Measurements from ENCODE around the gene CCDC160. TPM values are rescaled to one million over a fixed set of nuclear protein-coding genes. Genes with fewer than 3 reads are reported as not detected.

Gene CCDC160
- total RNA-seq (ENCODE audit: unreplicated experiment): 0.69 TPM
- long read RNA-seq, partial matches to known transcripts: 0 of 2 reads
- long read RNA-seq, other reads (novel, unspliced or antisense): 1 of 2 reads

GRCh38 chrX:134236626-134237614 lies at the start of gene CCDC160:
TSS of gene CCDC160 (plus strand) at chrX:134237182. CDS start at chrX:134244801, 7,619 bp downstream.
- no peaks in the 10 kb centered on the region for H3K36me3 Mint-ChIP-seq (ENCODE audit: unreplicated experiment)

GRCh38 chrX:134191281-134191680 lies 45.7 kb upstream of the CCDC160 start:
- no peak for TF ChIP-seq CTCF (IDR thresholded peaks at IDR 0.05; ENCODE audit: partially characterized antibody, unreplicated experiment)
- Mint-ChIP-seq H3K9me3 (ENCODE audit: unreplicated experiment) (no peaks in the 10 kb centered on the region), H3K27ac (ENCODE audit: unreplicated experiment) (no peak overlapping the region), H3K4me3 (ENCODE audit: unreplicated experiment) (no peak overlapping the region), H3K36me3 (ENCODE audit: unreplicated experiment) (no peaks in the 10 kb centered on the region), H3K4me1 (ENCODE audit: low read depth, unreplicated experiment) (peaks cover 12% of the 10 kb centered on the region), H3K27me3 (ENCODE audit: unreplicated experiment) (no peaks in the 10 kb centered on the region)
- DNase-seq: no peak

More at GRCh38 chrX:134236626-134237614, at the start of gene CCDC160:
- no peak within 1 kb of the TSS for H3K27ac Mint-ChIP-seq (ENCODE audit: unreplicated experiment)
- H3K27me3 Mint-ChIP-seq (ENCODE audit: unreplicated experiment): peaks cover 2% of the 10 kb centered on the region
- H3K4me3 Mint-ChIP-seq (ENCODE audit: unreplicated experiment): peak within 1 kb of the TSS; percentile 65
- no peak for TF ChIP-seq CTCF (IDR thresholded peaks at IDR 0.05; ENCODE audit: partially characterized antibody, unreplicated experiment)
- no peaks in the 10 kb centered on the region for H3K4me1 Mint-ChIP-seq (ENCODE audit: low read depth, unreplicated experiment)
- H3K9me3 Mint-ChIP-seq (ENCODE audit: unreplicated experiment): no peaks in the 10 kb centered on the region
- DNase-seq: peak; percentile 78

GRCh38 chrX:134194915-134195314 lies 42.1 kb upstream of the CCDC160 start:
- peaks cover 9% of the 10 kb centered on the region for H3K4me1 Mint-ChIP-seq (ENCODE audit: low read depth, unreplicated experiment)
- DNase-seq: no peak
- no peak overlapping the region for H3K27ac Mint-ChIP-seq (ENCODE audit: unreplicated experiment)
- TF ChIP-seq CTCF (IDR thresholded peaks at IDR 0.05; ENCODE audit: partially characterized antibody, unreplicated experiment): no peak
- H3K36me3 Mint-ChIP-seq (ENCODE audit: unreplicated experiment): no peaks in the 10 kb centered on the region
- no peaks in the 10 kb centered on the region for H3K27me3 Mint-ChIP-seq (ENCODE audit: unreplicated experiment)
- no peaks in the 10 kb centered on the region for H3K9me3 Mint-ChIP-seq (ENCODE audit: unreplicated experiment)
- no peak overlapping the region for H3K4me3 Mint-ChIP-seq (ENCODE audit: unreplicated experiment)

- no peaks in the 10 kb centered on the region for H3K4me1 Mint-ChIP-seq (ENCODE audit: low read depth, unreplicated experiment)
- H3K9me3 Mint-ChIP-seq (ENCODE audit: unreplicated experiment): no peaks in the 10 kb centered on the region
- no peak overlapping the region for H3K4me3 Mint-ChIP-seq (ENCODE audit: unreplicated experiment)
- H3K27ac Mint-ChIP-seq (ENCODE audit: unreplicated experiment): no peak overlapping the region
- H3K27me3 Mint-ChIP-seq (ENCODE audit: unreplicated experiment): no peaks in the 10 kb centered on the region
- TF ChIP-seq CTCF (IDR thresholded peaks at IDR 0.05; ENCODE audit: partially characterized antibody, unreplicated experiment): no peak
- no peaks in the 10 kb centered on the region for H3K36me3 Mint-ChIP-seq (ENCODE audit: unreplicated experiment)
- DNase-seq: no peak
Measured at GRCh38 chrX:134202561-134202960, 34.4 kb upstream of the CCDC160 start.

GRCh38 chrX:134206221-134206620 lies 30.8 kb upstream of the CCDC160 start:
- H3K4me3 Mint-ChIP-seq (ENCODE audit: unreplicated experiment): no peak overlapping the region
- TF ChIP-seq CTCF (IDR thresholded peaks at IDR 0.05; ENCODE audit: partially characterized antibody, unreplicated experiment): no peak
- no peaks in the 10 kb centered on the region for H3K4me1 Mint-ChIP-seq (ENCODE audit: low read depth, unreplicated experiment)
- DNase-seq: no peak
- no peaks in the 10 kb centered on the region for H3K27me3 Mint-ChIP-seq (ENCODE audit: unreplicated experiment)
- no peak overlapping the region for H3K27ac Mint-ChIP-seq (ENCODE audit: unreplicated experiment)
- H3K36me3 Mint-ChIP-seq (ENCODE audit: unreplicated experiment): no peaks in the 10 kb centered on the region
- H3K9me3 Mint-ChIP-seq (ENCODE audit: unreplicated experiment): no peaks in the 10 kb centered on the region

Measured in glutamatergic neuron (in vitro differentiated cells).